ENCODE results near the gene SYT3. TPM values are rescaled to one million over a fixed set of nuclear protein-coding genes. Genes with fewer than 3 reads are reported as not detected.

The SYT3 gene
- polyA plus RNA-seq (ENCODE audit: insufficient read length) = 0.36 TPM

DNA sequence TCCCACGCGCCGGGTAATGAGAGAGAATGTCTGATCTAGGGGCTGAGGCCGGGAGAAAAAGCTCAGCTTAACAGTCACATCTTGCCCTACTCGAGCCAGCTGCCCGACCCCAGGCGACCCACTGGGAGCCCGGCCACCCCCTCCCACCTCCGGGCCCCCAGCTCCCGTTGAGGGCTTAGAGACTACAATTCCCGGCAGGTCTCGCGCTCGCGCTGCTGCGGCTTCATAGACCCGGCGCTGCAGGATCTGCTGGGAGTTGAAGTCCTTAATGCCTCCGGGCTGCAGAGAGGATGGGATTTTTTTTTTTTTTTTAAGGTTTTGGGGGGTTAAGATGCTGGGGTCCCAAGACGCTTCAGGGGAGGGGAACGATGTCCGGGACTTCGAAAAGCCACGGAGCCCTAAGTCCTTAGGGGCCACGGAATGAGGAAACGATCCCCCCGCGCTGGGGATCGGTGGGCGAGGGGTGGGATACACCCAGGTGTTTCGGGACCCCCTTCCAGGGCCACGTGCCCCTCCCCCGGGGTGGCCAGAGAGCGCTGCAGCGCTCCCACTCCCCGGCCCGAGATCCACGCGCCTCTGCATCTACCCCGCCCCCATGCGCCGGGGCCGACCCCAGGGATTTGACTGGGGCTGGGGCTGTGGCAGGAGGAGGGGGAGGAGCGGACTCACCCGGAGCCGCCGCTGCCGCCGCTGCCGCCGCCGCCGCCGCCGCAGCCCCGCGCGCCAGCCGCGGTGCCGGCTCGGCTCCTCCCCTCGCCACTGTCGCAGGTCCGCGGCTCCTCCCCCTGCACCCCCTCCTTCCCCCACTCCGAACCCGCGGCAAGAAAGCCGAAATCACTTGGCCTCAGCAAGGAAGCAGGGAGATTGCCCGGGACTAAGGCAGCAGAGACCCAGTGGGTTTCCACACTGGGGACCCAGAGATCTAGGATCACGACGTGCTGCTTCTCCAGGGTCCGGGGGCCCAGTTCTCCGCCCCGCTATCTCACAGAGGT, at the start of gene SYT3:
Gene SYT3, minus strand, starts transcription at position 761 of the 992 bp plus-strand sequence. CDS start 2,470 bp downstream, outside the sequence.
- DNase-seq = no peak

DNA sequence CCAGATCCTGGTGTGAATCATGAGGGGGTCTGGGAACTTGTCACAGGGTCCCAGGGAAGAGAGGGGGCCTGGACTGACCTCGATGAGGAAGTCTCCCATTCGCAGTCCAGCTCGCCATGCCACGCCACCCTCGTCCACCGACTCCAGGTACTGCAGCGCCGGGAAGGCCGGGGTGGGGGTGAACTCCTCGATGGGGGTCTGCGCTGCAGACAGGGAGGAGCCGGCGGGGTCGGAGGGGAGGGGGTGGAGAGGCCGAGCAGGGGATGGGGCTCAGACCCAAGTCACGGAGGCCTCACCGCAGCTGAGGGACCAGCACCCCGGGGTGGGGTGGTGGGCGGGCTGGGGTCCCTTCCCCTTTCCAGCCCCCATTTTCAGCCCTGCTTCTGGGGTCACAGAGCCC, 49.1 kb upstream of the SYT3 start:
- DNase-seq = no peak

GRCh38 chr19:50686310-50687032, 46.8 kb upstream of the SYT3 start:
- no peak for DNase-seq

DNA sequence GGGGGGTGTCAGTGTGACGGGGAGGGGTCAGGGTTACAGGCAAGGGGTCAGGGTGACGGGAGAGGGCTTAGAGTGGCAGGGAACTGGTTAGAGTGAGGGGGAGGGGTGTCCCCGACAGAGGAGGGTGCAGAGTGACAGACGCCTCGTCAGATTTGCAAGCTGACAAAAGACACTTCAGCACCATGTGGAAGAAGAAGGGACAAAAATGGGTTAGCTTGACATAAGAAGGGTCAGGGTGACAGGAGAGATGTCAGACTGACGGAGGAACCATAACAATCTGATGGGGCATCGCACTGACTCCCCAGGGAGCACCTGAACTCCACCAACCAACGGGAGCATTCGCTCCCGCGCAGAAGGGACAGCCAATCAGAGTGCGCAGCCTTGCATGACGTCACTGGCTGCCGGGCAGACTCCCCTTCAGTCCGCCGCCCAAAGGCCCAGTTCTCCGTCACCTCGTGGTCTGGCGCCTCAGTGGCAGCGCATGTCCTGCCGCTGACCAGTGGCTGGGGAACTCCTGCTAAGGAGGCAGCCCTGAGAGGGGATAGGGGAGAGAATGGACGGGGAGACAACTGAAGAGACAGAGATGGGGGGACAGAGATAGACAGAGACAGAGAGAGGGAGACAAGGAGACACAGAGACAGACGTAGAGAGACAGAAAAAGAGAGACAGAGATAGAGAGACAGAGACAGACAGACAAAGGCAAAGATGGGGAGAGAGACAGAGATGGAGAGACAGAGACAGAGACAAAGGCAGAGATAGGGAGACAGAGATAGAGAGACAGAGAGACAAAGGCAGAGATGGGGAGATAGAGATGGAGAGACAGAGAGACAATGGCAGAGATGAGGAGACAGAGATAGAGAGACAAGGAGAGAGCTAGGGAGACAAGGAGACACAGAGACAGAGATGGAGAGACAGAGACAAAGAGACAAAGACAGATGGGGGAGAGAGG, 39.8 kb upstream of the SYT3 start:
- peak; percentile 73 for DNase-seq

- DNase-seq = no peak
Observed at GRCh38 chr19:50678323-50678722, 38.6 kb upstream of the SYT3 start.

DNA sequence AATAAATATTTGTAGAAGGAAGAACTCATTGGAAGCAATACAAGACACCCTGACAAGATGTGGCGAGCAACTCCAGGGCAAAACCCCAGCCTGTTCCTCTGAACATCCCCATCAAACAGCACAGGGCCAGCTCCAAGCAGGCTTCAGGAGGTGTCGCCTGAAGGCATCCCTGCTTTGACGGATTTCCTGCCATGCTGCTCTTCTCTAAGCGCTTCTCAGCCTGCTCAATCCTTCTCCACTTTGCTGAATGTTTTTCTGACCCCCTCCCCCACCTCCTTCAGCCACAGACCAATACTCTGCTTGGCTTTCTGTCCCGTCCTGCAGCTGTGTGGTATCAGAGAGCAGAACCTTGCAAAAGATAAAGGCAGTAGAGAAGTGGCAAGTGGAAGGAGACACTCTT, 38.0 kb upstream of the SYT3 start:
- DNase-seq = no peak

- no peak for DNase-seq
Observed at GRCh38 chr19:50676625-50677197, 37.0 kb upstream of the SYT3 start.

- no peak for DNase-seq
Observed at GRCh38 chr19:50673118-50673517, 33.4 kb upstream of the SYT3 start.

DNA sequence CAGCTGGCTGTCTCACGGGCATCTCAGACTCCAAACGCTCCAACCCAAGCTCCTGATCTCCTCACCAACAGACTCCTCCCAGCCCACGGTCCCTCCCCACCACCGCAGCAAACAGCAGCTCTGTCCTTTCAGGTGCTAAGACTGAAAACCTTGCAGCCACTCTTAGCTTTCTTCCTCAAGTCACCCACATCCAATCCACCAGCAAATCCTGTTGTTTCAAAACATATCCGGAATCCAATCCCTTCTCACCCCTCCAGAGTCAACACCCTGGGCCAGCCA, 30.4 kb upstream of the SYT3 start:
- DNase-seq = no peak

GRCh38 chr19:50669302-50670101, 29.8 kb upstream of the SYT3 start:
- no peak for DNase-seq

GRCh38 chr19:50668879-50669278, 29.2 kb upstream of the SYT3 start:
- DNase-seq = no peak

GRCh38 chr19:50668416-50668815, 28.7 kb upstream of the SYT3 start:
- DNase-seq = no peak

- DNase-seq = no peak
Observed at GRCh38 chr19:50667759-50668231, 28.1 kb upstream of the SYT3 start.

- DNase-seq = no peak
Observed at GRCh38 chr19:50667177-50667758, 27.6 kb upstream of the SYT3 start.

DNA sequence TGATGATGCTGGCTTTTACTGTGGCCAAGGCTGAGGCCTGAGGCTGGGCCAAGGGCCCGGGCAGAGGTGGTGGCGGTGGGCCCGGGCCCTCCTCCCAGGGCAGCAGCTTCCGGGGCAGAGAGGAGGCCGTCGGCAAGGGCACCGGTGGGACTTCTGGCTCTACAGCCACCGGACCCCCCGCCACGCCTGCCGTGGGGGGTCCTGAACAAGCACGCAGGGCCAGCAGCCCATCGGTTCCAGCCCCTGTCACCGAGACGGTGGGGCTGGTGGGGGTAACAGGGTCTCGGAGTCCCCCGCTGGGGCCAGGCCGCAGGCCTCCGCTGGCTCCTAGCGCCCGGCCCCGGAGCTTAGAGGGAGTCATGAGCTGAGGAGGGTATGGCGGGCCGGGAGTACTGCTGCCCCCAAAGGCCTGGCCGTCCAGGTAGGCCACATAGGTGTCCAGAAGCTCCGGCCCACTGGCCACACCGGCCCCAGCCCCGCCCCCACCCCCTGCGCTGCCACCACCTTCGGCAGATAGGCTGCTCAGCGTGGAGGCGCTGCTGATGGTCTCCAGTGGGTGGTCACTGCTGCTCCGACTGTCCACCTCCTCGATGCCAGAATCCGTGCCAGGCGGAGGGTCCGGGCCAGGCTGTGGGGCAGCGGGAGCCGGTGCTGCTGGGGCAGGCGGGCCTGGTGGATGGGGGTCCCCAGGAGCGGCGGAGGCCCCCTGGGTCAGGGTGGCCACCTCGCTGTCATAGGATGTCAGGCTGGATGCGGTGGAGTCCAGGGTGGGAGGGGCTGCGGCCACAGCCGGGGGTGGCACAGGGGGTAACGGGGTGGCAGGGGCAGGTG, 26.9 kb upstream of the SYT3 start:
- DNase-seq = no peak

DNA sequence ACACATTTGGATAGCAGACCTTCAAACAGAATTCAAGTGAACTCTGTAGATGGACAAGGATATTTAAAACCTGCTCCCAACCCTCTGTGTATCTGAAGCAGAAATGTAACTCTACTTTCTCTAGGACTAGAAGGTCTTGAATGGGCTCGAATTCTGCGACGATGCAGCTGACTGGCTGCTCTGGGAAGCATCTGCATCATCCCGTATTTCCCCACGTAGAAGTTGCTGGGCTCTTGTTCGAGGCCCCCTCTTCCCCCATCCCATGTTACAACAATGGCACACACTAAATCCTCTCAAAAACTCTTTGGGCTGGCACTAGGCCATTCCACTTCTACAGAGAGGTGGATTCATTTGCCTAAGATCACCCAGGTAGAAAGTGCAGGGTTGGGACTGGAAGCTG, 24.5 kb upstream of the SYT3 start:
- DNase-seq = no peak

DNA sequence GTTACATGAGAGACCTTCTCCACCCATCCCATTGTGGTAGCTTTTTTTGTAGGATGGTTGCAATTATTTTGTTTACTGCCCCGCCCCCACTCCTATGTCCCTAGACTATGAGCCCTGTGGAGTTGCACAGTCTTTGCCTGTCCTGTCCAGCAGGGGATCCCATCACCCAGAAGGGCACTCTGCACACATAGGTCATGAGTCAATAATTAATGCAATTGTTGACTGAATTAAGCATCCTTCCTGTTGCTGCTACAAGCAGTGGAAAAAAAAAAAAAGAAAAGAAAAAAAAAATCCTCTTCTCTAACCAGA, 23.8 kb upstream of the SYT3 start:
- DNase-seq = no peak

- no peak for DNase-seq
Observed at GRCh38 chr19:50662651-50663481, 23.2 kb upstream of the SYT3 start.

Measured in hindlimb muscle (tissue), 1 donor.